NOMO-1 treated with DMSO at 0.1 percent for 48 hours (cell line): Measurements from ENCODE around the gene IRF2BPL.

Source experiments
- DNase-seq: peaks from one replicate; lab custom pipeline; 2025; ENCODE audit not compliant: unreplicated experiment; lab: John Stamatoyannopoulos, UW

IRF2BPL gene

DNA sequence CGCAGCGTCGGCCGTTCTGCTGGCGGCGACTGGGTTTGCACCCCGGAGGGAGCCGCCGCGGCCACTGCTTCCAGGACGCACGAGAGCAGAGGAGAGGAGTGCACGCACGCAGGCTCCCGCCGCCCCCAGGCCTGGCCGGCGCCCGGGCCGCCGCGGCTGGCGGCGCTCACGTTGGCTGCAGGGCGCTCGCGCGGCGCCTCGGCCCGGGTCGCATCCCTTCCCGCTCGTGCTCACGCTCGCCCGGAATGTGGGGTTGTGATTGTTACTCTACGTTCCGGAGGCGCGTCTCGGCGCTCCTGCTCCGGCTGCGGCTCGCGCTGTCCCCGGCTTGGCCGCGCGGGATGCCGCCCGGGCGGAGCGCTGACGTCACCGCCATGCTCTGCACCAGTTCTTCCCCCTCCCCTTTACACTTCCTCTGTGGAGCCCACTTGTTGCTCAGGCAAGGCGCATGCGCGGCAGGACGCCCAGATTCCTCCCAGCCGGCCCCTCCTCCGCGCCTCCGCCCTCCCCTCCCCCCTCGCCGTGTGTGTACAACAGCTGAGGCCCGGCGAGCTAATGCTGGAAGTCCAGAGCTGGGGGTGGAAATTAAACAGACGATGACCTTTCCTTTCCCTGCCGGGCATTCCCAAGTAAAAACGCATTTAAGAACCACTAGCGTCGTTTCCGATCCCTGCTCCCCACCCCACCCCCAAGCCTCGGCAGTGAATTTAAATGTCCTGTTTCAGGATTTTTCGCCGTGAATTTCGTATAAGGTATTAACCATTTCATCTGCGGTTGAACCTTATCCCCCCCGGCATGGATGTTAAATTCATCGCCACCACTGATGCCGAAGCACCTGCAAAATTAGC lies at the start of gene IRF2BPL:
IRF2BPL (minus strand) TSS at position 325 of the 848 bp plus-strand sequence. CDS start 916 bp downstream, outside the sequence.
- DNase-seq: peak; percentile 97

GRCh38 chr14:77077040-77077439 lies 48.5 kb upstream of the IRF2BPL start:
- no peak for DNase-seq

GRCh38 chr14:77076113-77076631 lies 47.7 kb upstream of the IRF2BPL start:
- no peak for DNase-seq

DNA sequence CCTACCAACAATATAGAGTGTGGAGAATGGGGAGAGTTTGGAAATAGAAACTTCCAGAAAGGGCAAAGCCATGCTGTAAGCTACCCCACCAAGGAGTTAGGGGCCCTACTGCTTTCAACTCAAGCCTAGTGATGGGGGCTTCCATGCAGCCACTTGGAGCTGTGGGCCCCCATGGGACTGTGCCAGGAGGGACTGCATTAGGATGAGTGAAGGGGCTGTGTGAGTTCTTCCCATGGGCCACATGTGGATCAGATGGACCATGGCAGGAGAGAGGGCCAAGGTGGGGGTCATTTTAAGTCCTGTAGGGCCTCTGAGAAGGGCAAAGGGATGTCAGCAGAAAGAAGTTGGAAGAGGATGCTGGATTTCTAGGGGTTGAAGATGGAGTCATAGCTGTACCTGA lies 46.5 kb upstream of the IRF2BPL start:
- DNase-seq: no peak

DNA sequence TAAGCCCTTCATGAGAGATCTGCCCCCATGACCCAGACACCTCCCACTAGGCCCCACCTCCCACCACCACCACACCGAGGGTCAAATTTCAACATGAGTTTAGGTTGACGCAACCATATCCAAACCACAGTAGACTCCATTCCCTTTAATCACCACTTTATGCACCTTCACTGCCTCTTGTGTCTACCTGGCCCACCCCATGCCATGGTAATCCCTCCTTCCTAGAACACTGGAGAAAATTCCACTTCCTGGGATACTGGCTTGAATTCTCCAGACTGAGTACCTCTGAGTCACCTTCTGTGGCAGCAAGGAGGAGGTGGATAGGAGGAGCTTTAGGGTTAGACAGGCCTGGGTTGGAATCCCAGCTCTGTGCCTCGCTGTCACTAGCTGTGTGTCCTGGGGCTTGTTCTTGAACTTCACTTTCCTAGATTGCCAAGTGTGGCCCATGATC lies 43.5 kb upstream of the IRF2BPL start:
- DNase-seq: peak; percentile 24

- no peak for DNase-seq
Measured at GRCh38 chr14:77069551-77069950, 41.0 kb upstream of the IRF2BPL start.

DNA sequence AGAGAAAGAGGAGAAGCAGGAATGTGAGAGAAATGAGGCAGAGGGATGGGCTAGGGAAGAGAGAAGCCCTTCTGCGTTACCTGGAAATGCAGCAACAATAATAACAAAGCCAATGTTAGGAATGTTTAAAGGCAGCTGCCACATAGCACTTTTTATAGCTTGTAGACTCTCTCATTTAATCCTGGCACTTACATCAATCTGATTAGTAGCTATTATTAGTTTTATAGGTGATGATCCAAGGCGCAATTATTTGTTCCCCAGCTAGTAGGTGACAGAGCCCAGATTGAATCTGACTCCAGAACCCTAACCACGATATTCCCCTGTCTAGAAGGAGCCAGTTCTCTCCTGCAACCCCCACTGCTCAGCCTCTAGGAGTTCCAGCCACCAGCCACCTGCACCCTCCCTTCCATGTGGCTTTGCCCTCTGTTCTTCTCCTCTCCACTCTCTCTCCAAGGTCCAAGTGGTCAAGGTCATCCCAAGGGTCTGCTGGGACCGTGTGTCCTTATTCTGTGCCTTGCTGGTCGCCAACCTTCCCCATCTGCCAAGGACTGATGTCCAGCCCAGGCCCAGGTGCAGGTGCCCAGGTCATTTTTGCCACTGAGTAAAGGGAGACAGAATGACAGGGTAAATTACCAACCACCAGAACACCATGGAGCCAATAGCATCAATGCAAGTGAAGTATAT lies 40.2 kb upstream of the IRF2BPL start:
- no peak for DNase-seq

GRCh38 chr14:77067632-77068516 lies 39.4 kb upstream of the IRF2BPL start:
- peak; percentile 22 for DNase-seq

GRCh38 chr14:77066578-77067172 lies 38.2 kb upstream of the IRF2BPL start:
- DNase-seq: no peak

GRCh38 chr14:77065851-77066577 lies 37.5 kb upstream of the IRF2BPL start:
- peak; percentile 59 for DNase-seq

- DNase-seq: no peak
Measured at GRCh38 chr14:77064521-77065178, 36.1 kb upstream of the IRF2BPL start.

DNA sequence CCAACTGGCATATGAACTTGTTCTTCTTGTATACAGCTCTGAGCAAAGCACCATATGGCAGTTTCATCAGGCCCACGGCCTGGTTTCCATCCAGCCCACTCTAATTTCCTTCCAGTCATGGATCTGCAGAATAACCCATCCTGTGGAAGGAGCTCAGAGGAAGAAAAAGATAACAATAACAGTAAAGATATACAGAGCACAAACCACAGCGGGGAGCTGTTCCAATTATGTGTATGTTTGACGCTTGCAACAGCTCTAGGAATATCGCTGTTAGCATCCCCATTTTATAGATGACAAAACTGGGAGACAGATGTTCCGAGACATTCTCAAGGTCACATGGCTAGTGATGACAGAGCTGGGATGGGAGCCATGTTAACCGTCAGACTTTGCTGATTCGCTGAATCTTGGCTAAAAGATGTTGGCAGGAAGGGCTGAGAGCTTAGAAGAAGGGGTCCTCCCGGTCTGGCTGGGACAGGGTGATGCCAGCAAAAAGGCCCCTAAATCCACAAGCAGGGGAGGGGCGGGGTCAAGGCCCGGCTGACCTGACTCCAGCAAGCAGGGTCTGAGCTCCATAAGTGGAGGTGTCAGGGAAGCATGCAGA lies 35.2 kb upstream of the IRF2BPL start:
- DNase-seq: no peak

DNA sequence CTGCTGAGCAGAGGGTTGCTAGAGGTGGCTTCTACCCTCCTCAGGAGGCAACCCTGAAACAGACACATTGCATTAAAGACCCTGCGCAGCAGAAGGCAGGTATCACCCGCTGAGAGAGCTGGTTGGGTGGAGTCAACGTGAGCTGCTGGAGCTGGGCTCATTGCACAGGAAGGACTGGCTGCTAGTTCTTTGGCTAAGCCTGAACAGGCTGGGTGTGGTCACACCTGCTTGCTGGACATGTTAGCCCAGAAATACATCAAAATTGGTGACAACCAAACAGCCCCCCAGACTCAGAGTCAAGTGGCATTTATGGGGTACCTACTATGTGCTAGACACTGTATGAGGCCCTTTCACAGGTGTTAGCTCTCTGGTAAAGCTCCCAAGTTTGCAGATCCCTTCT lies 33.8 kb upstream of the IRF2BPL start:
- DNase-seq: no peak

- DNase-seq: no peak
Measured at GRCh38 chr14:77061630-77062257, 33.2 kb upstream of the IRF2BPL start.

DNA sequence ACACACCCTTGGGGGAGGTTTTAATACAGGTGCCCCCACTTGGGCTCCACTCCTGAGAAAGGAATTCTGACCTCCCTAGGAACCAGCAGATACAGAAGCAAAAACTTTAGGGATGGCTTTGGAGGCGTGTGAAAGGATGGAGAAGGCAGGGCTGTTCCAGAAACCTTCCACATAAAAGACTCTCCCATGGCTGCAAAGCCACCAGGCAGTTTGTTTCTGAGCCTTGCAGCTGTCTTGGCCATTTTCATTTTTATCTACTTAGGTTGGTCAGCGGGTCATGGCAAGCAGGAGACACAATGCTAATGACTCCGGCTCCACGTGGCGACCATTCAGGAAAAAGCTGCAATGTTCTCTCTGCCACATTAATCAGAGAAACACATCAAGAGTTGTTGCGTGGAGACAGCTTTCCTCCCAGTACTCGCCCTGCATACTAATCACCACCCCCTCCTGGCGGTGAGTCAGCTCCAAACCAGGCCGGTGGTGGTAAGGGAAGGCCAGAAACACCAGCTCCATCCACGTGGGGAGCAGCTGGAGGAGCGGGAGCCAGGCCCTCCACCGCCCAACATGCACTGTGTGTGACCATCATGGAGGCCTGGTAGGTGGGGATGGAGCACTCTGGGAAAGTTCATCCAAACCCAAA lies 30.9 kb upstream of the IRF2BPL start:
- DNase-seq: no peak

GRCh38 chr14:77058785-77059184 lies 30.3 kb upstream of the IRF2BPL start:
- no peak for DNase-seq

GRCh38 chr14:77058117-77058516 lies 29.6 kb upstream of the IRF2BPL start:
- no peak for DNase-seq

- no peak for DNase-seq
Measured at GRCh38 chr14:77055981-77056380, 27.5 kb upstream of the IRF2BPL start.
